Mesendoderm (in vitro differentiated cells): Measurements from ENCODE around the gene HMOX2. TPM values are rescaled to one million over a fixed set of nuclear protein-coding genes. Genes with fewer than 3 reads are reported as not detected.

ENCODE experiments used
- DNase-seq: peaks from one replicate; pipeline ENCODE4 v3.0.0; 2013
- H2AK5ac ChIP-seq: 2 replicates; pipeline ENCODE4 v1.6.1; 2013; ENCODE audit warnings: low read length, inconsistent platforms
- H2BK120ac ChIP-seq: 2 replicates; pipeline ENCODE4 v1.6.1; 2013; ENCODE audit warnings: low read depth, mild to moderate bottlenecking, low read length, moderate library complexity, mixed read lengths
- H2BK15ac ChIP-seq: replicated peaks from 2 replicates; pipeline ENCODE4 v1.6.1; 2013; ENCODE audit warnings: low read depth, mild to moderate bottlenecking, moderate library complexity
- H2BK5ac ChIP-seq: 2 replicates; pipeline ENCODE4 v1.6.1; 2013; ENCODE audit warnings: low read length, inconsistent platforms
- H3K18ac ChIP-seq: 2 replicates; pipeline ENCODE4 v1.6.1; 2013; ENCODE audit warnings: mild to moderate bottlenecking, low read length, mixed read lengths
- H3K23ac ChIP-seq: one replicate; pipeline ENCODE4 v1.6.1; 2013; ENCODE audit warnings: low read length
- H3K27ac ChIP-seq: 2 replicates; pipeline ENCODE4 v1.5.1; 2013; ENCODE audit warnings: low read depth, mild to moderate bottlenecking, inconsistent platforms, low read length, moderate library complexity
- H3K27me3 ChIP-seq: 2 replicates; pipeline ENCODE4 v1.6.1; 2013; ENCODE audit warnings: low read length, control low read depth, mild to moderate bottlenecking, inconsistent platforms; ENCODE audit not compliant: insufficient read depth, poor library complexity
- H3K36me3 ChIP-seq: 2 replicates; pipeline ENCODE4 v1.6.1; 2013; ENCODE audit warnings: low read length, inconsistent platforms; ENCODE audit not compliant: control insufficient read depth, insufficient read depth
- H3K4ac ChIP-seq: one replicate; pipeline ENCODE4 v1.6.1; 2013; ENCODE audit warnings: low read depth, mild to moderate bottlenecking, low read length, moderate library complexity
- H3K4me1 ChIP-seq: 2 replicates; pipeline ENCODE4 v1.6.1; 2013; ENCODE audit warnings: low read depth, low read length, inconsistent platforms; ENCODE audit not compliant: control insufficient read depth
- H3K4me2 ChIP-seq: 2 replicates; pipeline ENCODE4 v1.6.1; 2013; ENCODE audit warnings: low read length
- H3K4me3 ChIP-seq: 2 replicates; pipeline ENCODE4 v1.5.1; 2013; ENCODE audit warnings: mild to moderate bottlenecking, low read length
- H3K56ac ChIP-seq: one replicate; pipeline ENCODE4 v1.6.1; 2013; ENCODE audit warnings: low read length
- H3K79me1 ChIP-seq: 2 replicates; pipeline ENCODE4 v1.6.1; 2013; ENCODE audit warnings: low read length, inconsistent platforms
- H3K79me2 ChIP-seq: 2 replicates; pipeline ENCODE4 v1.6.1; 2013; ENCODE audit warnings: mild to moderate bottlenecking, low read length; ENCODE audit not compliant: control insufficient read depth, insufficient read depth
- H3K9ac ChIP-seq: 2 replicates; pipeline ENCODE4 v1.6.1; 2013; ENCODE audit warnings: low read length, inconsistent platforms
- H4K5ac ChIP-seq: one replicate; pipeline ENCODE4 v1.6.1; 2013; ENCODE audit warnings: low read length
- H4K8ac ChIP-seq: one replicate; pipeline ENCODE4 v1.6.1; 2013; ENCODE audit warnings: low read depth, mild to moderate bottlenecking, control low read depth, low read length, moderate library complexity
- WGBS: extraction: QIAGEN DNeasy Blood & Tissue Kit; methylation state at CpG from one replicate; pipeline ENCODE4 v1.1.7; 2013; ENCODE audit warnings: low lambda C conversion rate, missing lambda C conversion rate; ENCODE audit not compliant: insufficient coverage; ENCODE audit errors: extremely low coverage; 5-methylcytosine and 5-hydroxymethylcytosine counted together
- polyA plus RNA-seq, 2 experiments: library from polyadenylated mRNA; stranded (reverse); fragments of 200-250 nt; gene quantifications; one replicate each; pipeline ENCODE4 v1.2.3, GENCODE V29; 2013

The HMOX2 gene, protein sequence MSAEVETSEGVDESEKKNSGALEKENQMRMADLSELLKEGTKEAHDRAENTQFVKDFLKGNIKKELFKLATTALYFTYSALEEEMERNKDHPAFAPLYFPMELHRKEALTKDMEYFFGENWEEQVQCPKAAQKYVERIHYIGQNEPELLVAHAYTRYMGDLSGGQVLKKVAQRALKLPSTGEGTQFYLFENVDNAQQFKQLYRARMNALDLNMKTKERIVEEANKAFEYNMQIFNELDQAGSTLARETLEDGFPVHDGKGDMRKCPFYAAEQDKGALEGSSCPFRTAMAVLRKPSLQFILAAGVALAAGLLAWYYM
- polyA plus RNA-seq (2013, experiment 1 of 2): 37.2 TPM
- 36.2 TPM for polyA plus RNA-seq (2013, experiment 2 of 2)

DNA sequence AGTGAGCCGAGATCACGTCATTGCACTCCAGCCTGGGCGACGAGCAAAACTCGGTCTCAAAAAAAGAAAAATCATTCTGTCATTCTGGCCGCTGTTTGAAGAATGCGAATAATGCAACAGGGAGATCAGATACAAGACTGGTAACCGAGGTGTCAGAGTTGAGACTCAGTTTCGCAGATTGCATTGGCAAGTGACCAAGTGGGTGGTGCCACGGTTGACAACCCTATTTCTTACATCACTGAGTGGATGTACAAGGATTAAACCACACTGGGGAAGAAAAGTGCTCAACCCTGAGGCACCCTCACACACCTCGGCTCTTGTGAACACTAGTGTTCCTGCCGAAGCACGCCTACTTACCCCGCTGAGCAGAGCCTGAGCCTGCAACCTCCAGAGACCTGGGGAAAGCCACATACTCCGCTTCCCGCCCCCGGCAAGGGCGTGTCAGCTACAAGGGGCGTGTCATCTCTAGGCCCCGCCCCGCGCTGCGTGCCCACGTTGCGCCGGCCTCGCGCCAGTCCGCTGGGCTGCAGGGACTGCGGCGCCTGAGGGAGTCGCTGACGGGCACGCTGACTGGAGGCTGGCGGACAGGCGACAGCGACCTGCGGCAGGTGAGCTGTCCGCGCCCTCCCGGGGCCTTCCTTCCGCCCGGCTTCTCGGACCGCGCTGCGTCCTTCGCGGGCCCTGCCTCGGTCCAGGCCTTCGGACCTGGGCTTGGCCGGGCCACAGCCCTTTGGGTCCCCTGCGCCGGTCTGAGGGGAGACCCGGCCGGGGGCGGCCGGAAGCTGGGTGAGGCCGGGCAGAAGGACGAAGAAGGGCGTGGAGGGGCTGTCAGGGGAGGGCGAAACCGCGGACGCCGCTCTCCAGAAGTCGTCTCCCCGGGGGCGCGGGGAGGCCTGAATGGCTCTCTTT, at the start of gene HMOX2:
HMOX2 (plus strand) TSS at position 519 of the 909 bp plus-strand sequence. CDS start 29,127 bp downstream, outside the sequence.
- Histone ChIP-seq H3K27ac (peak within 1 kb of the TSS; percentile 59), H3K18ac (peak within 1 kb of the TSS; percentile 64), H3K56ac (peak within 1 kb of the TSS; percentile 80), H2BK120ac (no peak within 1 kb of the TSS), H4K5ac (no peak within 1 kb of the TSS), H2BK15ac (no peak within 1 kb of the TSS), H3K79me2 (peaks cover 4% of the 10 kb centered on the region), H3K23ac (peak within 1 kb of the TSS; percentile 73), H3K9ac (peak within 1 kb of the TSS; percentile 68), H4K8ac (no peak within 1 kb of the TSS), H3K79me1 (peaks cover 3% of the 10 kb centered on the region), H3K4ac (peak within 1 kb of the TSS; percentile 65), H3K27me3 (no peaks in the 10 kb centered on the region), H3K4me3 (peak within 1 kb of the TSS; percentile 42), H3K36me3 (no peaks in the 10 kb centered on the region), H3K4me1 (peaks cover 2% of the 10 kb centered on the region), H3K4me2 (peak within 1 kb of the TSS; percentile 92), H2AK5ac (no peak within 1 kb of the TSS), H2BK5ac (no peak within 1 kb of the TSS)
- no CpG with 5 or more reads among the region's 70 CpGs for WGBS
- peak; percentile 97 for DNase-seq

DNA sequence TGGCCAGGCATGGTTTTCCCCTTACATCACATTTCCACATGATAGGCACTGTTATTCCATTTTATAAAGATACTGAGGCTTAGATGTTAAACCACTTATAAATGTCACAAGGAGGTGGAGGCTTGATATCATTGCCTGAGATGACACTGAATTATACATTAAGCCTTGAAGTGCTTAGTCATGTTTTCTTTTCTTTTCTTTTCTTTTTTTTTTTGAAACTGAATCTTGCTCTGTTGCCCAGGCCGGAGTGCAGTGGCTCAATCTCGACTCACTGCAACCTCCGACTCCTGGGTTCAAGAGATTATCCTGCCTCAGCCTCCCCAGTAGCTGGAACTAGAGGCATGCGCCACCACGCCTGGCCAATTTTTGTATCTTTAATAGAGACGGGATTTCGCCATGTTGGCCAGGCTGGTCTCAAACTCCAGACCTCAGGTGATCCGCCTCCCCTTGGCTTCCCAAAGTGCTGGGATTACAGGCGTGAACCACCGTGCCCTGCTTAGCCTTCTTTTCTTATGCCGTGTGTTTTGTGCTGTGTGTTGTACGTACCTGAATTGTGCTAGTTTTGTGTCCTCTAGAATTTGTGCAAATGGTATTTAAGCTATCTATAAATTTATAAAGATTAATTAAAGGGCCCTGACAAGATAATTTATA, 49.4 kb upstream of the HMOX2 start:
- H2BK5ac ChIP-seq: no peak overlapping the region
- H3K36me3 ChIP-seq: no peaks in the 10 kb centered on the region
- no peak overlapping the region for H4K5ac ChIP-seq
- no peak overlapping the region for H3K27ac ChIP-seq
- H2BK15ac ChIP-seq: no peak overlapping the region
- no peaks in the 10 kb centered on the region for H3K27me3 ChIP-seq
- peak overlapping the region; percentile 99 for H3K56ac ChIP-seq
- H3K18ac ChIP-seq: no peak overlapping the region
- WGBS: no CpG with 5 or more reads among the region's 12 CpGs
- H3K4ac ChIP-seq: no peak overlapping the region
- no peak overlapping the region for H4K8ac ChIP-seq
- peaks cover 25% of the 10 kb centered on the region for H3K79me2 ChIP-seq
- H3K79me1 ChIP-seq: peaks cover 17% of the 10 kb centered on the region
- H2BK120ac ChIP-seq: no peak overlapping the region
- no peak for DNase-seq
- no peak overlapping the region for H3K23ac ChIP-seq
- no peak overlapping the region for H2AK5ac ChIP-seq
- peak overlapping the region; percentile 85 for H3K9ac ChIP-seq
- H3K4me3 ChIP-seq: peak overlapping the region; percentile 71
- peaks cover 3% of the 10 kb centered on the region for H3K4me1 ChIP-seq
- H3K4me2 ChIP-seq: peak overlapping the region; percentile 93

DNA sequence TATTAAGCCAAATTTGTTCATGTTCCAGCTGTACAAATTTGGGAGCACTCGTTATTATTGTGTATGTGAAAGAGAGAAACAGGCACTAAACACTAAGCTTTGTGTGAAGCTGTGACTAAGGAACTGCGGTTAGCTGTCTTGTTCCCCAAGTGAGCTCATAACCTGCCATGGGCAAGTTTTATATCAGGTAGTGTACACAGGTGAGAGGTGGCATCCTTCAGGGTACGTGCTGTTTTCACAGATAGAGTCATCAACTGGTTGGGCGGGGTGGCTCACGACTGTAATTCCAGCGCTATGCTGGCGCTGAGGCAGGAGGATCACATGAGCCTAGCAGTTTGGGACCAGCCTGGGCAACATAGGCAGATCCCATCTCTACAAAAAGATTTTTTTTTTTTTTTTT, 47.7 kb upstream of the HMOX2 start:
- peaks cover 3% of the 10 kb centered on the region for H3K4me1 ChIP-seq
- no peak overlapping the region for H4K5ac ChIP-seq
- H3K9ac ChIP-seq: no peak overlapping the region
- DNase-seq: no peak
- H3K23ac ChIP-seq: no peak overlapping the region
- no peak overlapping the region for H2BK120ac ChIP-seq
- no peaks in the 10 kb centered on the region for H3K27me3 ChIP-seq
- H3K27ac ChIP-seq: no peak overlapping the region
- H3K4me2 ChIP-seq: no peak overlapping the region
- H3K18ac ChIP-seq: no peak overlapping the region
- H3K4me3 ChIP-seq: no peak overlapping the region
- no peak overlapping the region for H3K4ac ChIP-seq
- H2BK5ac ChIP-seq: no peak overlapping the region
- H3K79me2 ChIP-seq: peaks cover 25% of the 10 kb centered on the region
- no peaks in the 10 kb centered on the region for H3K36me3 ChIP-seq
- no peak overlapping the region for H3K56ac ChIP-seq
- H3K79me1 ChIP-seq: peaks cover 17% of the 10 kb centered on the region
- H2AK5ac ChIP-seq: no peak overlapping the region
- H4K8ac ChIP-seq: no peak overlapping the region
- no peak overlapping the region for H2BK15ac ChIP-seq
- WGBS: no CpG with 5 or more reads among the region's 7 CpGs

DNA sequence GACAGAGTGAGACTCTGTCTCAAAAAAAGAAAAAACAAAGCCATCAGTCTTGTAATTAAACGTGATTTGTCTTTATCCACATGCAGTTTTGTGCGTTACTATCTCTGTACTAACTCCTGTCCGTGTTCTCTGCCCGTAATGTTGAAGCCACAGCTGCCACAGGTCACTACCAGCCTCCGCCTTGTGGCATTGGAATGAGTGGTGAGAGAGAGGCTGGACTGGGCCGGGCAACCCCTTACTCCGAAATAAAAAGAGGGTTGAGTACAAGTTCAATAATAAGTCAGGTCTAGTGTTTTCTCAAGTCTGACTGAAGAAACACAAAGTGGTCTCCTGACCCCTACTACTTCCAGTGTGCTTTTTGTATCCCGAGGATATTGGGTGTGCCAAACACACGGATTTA, 45.2 kb upstream of the HMOX2 start:
- no peak overlapping the region for H2BK5ac ChIP-seq
- no peak overlapping the region for H3K9ac ChIP-seq
- H3K36me3 ChIP-seq: peaks cover 2% of the 10 kb centered on the region
- no peak overlapping the region for H2AK5ac ChIP-seq
- H3K4ac ChIP-seq: no peak overlapping the region
- no peak overlapping the region for H3K23ac ChIP-seq
- H3K4me3 ChIP-seq: no peak overlapping the region
- no peak overlapping the region for H2BK15ac ChIP-seq
- H3K79me1 ChIP-seq: peaks cover 15% of the 10 kb centered on the region
- no peaks in the 10 kb centered on the region for H3K4me1 ChIP-seq
- no peak overlapping the region for H4K5ac ChIP-seq
- no peak overlapping the region for H3K4me2 ChIP-seq
- H3K27ac ChIP-seq: no peak overlapping the region
- peaks cover 22% of the 10 kb centered on the region for H3K79me2 ChIP-seq
- H3K27me3 ChIP-seq: no peaks in the 10 kb centered on the region
- DNase-seq: no peak
- no peak overlapping the region for H3K18ac ChIP-seq
- H2BK120ac ChIP-seq: no peak overlapping the region
- WGBS: no CpG with 5 or more reads among the region's 9 CpGs
- H3K56ac ChIP-seq: no peak overlapping the region
- no peak overlapping the region for H4K8ac ChIP-seq

DNA sequence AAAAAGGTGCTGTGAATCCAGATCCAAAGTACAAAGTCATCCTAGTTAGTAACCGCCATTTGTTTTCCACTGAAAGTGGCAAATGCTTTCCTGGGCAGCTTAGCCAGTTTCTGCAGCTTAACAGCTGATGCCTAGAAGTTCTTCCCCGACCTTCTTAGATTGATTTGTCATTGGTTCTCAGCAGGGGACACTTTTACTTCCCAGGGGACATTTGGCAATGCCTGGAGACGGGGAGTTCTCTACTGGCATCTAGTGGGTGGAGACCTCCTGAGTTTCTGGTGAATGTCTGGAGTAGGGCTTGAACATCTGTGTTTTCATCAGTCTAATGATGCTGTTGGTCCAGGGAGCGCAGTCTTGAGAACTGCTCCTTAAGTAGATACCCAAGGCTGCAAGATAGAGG, 43.0 kb upstream of the HMOX2 start:
- Histone ChIP-seq H3K36me3 (peaks cover 8% of the 10 kb centered on the region), H2BK5ac (no peak overlapping the region), H3K79me1 (peaks cover 6% of the 10 kb centered on the region), H4K8ac (no peak overlapping the region), H3K9ac (no peak overlapping the region), H3K27ac (no peak overlapping the region), H2AK5ac (no peak overlapping the region), H3K4me3 (no peak overlapping the region), H3K18ac (no peak overlapping the region), H3K4me1 (no peaks in the 10 kb centered on the region), H2BK120ac (no peak overlapping the region), H3K27me3 (no peaks in the 10 kb centered on the region), H3K56ac (no peak overlapping the region), H4K5ac (no peak overlapping the region), H3K4ac (no peak overlapping the region), H3K4me2 (no peak overlapping the region), H2BK15ac (no peak overlapping the region), H3K23ac (no peak overlapping the region), H3K79me2 (peaks cover 4% of the 10 kb centered on the region)
- DNase-seq: peak; percentile 27
- no CpG with 5 or more reads among the region's 4 CpGs for WGBS
